GM21515 (cell line): ENCODE data around the gene PRKACB.

Source experiments
- ATAC-seq: cut with Tn5 transposase; IDR thresholded peaks from one replicate; pipeline ENCODE4 v1.9.1; 2021; ENCODE audit not compliant: unreplicated experiment

Gene PRKACB

DNA sequence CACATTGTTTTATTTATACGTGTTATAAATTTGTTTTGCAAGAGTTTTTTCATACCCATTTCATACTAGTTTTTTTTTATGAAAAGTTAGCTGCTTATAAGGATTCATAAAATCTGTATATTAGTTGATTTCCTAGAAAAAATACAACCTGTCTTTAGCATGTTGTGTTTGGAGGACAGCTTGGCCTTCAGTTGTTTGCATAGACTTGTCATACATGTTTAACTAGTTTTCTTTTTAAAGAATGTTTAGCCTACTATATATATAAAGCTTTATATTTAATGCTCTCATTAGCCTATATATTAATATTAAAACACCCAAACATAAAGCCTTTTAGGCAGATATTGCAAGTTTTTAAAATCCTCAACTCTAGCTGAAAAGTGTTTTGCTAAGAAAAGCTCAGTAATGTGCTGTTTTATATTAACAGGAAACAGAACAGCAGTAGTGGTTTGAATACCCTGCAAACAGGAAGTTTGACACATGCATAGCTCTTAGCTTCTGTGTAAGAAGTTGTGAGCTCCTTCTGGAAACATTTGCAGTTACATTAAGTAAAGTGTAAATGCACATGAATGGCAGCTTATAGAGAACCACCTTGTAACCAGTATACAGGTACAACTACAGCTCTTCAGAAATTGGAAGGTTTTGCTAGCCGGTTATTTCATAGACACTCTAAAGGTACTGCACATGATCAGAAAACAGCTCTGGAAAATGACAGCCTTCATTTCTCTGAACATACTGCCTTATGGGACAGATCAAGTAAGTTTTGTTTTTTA is at the start of gene PRKACB:
Gene PRKACB, plus strand, starts transcription at position 476 of the 770 bp plus-strand sequence. Its CDS starts 91 bp downstream, at position 567.
- ATAC-seq: peak; percentile 93

DNA sequence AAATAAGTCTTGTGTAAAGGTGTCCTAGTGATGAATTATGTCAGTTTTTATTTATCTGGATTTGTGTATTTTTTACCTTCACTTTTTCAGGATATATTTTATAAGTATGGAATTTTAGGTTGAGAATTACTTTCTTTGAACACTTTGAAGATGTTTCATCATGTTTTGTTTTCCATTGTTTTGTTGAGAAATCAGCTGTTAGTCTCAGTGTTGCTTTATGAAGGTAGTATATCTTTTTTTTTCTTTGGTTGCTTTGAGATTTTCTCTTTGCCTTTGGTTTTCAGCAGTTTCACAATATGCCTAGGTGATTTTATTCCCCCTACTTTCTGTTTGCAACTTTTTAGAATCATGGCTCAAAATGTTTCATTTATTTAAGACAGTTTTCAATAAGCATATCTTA is 48.8 kb upstream of the PRKACB start:
- ATAC-seq: no peak

DNA sequence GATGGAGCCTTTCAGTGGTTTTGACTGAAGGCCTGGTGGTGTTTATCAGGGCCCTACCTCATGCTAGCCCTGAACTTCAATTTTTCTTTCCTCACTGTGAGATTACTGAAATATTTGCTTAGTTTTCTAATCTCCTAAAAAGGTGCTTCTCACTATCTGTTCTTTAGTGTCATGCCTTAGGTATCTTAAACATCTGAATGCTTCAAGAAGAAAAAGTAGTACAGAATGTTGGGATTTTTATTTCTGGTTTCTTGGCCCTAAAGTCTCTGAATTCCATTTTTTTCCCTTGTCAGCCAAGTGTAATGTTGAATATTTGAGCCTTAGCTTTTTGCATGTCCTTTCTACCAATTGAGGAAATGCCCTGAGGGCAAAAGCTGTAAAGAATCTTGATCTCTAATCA is 47.9 kb upstream of the PRKACB start:
- no peak for ATAC-seq

DNA sequence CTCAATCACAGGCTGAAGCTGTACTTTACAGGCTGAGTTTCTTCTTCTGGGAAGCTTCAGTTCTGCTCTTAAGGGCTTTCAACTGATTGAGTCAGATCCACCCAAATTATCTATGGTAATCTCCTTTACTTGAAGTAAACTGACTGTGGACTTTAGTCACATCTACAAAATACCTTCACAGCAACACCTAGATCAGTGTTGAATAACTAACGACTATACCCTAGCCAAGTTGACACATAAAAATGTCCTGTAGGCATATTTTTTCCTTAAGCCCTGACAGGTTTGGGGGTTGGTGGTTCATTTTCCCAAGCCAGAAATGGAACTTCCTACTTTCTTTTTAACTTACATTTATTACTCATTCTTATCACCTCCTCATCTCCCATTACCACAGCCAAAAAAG is 42.9 kb upstream of the PRKACB start:
- ATAC-seq: no peak

DNA sequence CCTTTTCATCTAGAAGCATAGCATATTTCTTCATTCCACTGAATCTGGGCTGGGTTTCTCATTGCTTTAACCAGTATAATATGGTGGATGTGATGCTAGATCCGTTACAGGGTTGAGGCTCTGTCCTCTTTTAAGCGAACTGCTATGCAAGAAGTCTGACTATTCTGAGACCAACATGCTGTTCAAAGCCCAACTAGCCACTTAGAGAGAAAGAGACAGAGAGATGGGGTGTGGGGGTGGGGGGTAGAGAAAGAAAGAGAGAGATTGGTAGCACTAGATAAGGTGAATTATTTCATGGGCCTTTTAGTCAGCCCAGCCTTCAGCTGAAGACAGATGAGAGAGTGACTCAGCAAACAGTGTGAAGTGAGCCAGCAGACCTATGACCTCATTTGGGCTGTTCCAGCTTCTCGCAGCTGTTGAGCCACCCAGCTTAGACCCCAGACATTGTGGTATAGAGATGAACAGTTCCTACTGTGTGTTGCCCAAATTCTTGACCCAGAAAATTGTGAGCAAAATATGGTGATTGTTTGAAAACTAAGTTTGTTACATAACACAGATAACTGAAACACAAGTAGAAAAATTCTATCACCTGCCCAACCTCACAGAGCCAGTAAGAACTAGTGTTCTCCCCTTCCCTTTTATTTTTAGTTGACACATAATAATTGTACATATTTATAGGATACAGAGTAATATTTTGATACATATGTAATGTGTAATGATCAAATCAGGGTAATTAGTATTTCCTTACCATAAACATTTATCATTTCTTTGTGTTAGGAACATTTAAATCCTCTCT is 40.7 kb upstream of the PRKACB start:
- ATAC-seq: peak; percentile 59

DNA sequence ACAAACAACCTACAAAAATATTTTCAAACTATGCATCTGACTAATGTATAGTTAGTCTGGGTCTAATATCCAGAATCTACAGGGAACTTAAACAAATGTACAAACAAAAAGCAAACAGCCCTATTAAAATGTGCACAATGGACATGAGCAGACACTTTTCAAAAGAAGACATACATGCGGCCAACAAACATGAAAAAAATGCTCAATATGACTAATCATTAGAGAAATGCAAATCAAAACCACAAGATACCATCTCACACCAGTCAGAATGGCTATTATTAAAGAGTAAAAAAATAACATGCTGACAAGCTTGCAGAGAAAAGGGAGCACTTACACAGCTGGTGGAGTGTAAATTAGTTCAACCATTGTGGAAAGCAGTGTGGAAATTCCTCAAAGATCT is 36.5 kb upstream of the PRKACB start:
- ATAC-seq: peak; percentile 59

DNA sequence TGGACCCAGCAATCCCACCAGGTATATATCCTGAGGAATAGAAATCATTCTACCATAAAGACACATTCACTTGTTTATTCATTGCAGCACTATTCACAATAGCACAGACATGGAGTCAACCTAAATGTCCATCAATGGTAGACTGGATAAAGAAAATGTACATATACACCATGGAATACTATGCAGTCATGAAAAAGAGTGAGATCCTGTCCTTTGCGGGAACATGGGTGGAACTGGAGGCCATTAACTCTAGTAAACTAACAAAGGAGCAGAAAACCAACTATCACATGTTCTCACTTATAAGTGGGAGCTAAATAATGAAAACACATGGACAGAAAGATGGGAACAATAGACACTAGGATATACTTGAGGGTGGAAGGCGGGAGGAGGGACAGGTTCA is 36.1 kb upstream of the PRKACB start:
- no peak for ATAC-seq

DNA sequence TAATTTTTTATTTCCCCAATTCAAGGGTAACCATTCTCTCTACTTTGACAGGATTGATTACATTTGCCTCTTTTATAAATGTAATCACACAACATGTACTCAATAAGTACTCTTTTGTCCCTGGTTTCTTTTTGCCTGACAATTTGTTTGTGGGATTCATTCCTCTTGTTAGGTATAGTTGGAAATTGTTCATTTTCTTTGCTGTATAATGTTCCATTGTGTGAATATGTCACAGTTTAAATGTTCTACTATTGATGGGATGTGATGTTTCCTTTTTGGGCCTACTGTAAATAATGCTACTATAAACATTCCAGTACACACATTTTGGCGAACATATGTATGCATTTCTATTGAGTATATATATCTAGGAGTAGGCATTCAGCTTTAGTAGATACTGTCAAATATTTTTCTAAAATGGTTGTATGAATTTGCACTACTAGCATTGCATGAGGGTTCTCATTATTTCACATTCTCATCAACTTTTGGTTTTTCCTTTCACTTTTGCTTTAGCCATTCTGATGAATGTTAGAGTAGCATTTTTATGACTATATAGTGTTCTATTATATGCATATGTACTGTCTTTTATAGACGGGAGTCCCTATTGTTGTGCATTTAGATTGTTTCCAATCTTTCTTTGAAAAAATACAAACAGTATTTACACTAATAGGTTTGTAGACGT is 35.0 kb upstream of the PRKACB start:
- no peak for ATAC-seq

DNA sequence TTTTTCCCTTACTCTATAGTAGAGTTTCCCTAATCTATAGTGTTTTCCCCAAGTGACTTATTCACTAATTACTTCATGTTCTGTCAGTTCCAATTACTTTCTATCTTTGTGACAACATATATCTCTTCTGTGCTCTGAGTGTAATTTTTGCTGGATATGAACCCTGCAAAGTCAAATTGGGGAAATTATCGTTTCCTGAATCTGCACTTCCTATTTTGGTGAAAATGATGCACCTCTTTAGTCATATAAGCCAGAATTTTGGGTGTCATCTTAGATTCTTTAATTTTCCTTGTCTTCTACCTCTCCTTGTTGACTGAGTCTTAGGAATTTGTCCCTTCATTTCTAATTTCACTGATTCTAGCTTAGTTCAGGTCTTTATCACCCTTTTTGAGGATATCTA is 33.4 kb upstream of the PRKACB start:
- no peak for ATAC-seq

DNA sequence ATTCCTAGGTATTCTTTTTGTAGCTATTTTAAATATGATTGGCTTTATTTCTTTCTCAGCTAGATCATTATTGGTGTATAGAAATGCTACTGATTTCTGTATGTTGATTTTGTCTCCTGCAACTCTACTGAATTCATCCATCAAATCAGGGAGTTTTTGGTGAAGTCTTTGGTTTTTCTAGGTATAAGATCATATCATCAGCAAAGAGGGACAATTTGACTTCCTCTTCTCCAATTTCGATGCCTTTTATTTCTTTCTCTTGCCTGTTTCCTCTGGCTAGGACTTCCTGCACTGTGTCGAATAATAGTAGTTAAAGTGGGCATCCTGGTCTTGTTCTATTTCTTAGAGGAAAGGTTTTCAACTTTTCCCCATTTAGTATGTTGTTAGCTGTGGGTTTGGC is 27.5 kb upstream of the PRKACB start:
- ATAC-seq: no peak

DNA sequence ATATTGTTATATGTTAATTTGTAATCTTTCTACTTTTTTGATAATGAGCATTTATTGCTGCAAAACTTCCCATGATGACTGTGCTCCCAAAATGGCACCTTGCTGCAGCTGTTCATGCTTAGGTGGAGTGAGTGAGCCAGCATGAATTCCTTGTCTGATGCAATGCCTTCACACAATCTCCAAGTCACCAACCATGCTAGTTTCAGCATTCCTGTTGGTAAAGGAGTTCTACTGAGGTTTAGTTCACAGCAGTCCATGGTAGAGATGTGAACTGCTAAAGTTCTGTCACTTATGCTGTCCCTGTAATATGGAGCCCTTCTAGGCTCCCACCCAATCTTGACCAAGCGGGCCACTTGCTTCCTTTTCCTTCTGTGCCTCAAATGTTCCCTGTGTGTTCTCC is 26.2 kb upstream of the PRKACB start:
- ATAC-seq: no peak

DNA sequence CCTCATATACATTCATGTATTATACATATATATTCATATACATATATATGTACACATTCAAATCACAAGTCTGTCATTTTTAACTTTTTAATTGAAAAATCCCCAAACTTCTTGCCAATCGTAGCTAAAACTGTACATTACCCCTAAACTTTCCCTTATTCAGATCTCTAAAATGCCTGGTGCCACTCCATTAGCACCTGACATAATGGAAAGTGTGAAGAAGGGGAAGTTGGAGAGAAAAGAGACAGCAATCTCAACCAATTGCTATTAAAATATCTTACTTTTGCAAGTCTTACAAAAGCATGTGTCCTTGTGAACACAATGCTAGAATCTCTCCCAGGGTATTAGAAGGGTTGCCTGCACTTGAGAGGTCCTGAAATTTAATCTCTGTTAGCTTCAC is 22.7 kb upstream of the PRKACB start:
- ATAC-seq: no peak

DNA sequence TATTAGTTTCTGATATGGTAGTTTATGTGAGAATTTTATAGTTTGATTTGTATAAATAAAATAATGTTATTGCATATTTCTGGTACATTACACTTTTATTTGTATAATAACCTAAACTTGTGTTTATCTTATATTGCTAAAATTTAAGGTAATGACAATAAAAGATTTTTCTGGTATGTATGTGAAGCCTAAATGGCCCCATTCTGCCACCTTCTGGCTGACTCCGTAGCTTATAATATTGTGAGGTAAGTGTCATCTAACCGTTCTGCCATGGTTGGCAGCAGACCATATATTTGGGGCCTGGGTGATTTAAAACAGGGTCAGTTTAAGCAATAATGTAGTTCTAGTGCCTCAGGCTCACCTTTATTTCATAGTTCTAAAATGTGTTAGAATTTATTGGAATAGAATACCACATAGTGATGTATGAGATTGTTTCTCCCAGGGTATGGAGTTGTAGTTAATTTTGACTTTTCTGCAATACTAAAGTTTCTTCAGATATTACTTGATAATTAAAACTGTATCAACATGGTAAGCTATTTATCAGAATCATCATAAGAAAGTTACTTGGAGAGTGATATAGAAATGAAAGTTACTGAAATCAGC is 21.2 kb upstream of the PRKACB start:
- peak; percentile 52 for ATAC-seq

DNA sequence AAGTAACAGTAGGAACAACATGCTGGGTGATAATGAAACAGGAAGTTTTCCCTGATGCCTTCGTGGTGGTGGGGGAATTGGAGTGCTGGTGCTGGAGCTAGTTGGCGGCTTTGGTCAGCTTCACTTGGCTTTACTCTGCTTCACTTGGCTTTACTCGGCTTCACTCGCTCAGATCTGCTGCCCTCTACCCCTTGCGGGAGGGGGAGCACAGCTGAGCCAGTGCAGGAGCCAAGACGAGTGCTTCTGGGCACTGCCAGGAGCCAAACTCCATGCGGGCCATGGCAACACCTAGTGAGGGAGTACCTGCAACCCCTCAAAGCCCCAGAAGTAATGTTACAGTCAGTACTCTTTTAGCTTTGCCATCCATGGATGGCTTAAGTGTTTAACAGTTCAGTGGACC is 10.6 kb upstream of the PRKACB start:
- no peak for ATAC-seq

DNA sequence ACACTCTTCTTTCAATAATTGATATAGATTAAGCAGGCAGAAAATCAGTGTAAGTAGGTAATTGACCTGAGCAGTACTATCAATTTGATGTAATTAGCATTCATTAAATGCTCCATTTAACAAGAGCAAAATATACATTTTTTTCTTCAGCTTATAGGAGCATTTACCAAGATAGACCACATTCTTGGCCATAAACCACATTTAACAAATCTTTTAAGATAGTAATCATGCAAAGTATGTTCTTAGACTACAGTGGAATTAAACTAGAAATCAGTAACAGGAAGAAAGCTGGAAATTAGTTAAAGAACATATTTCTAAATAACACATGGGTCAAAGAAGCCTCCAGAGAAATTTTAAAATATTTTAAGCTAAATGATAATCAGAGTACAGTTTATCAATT is 8.7 kb upstream of the PRKACB start:
- ATAC-seq: no peak

DNA sequence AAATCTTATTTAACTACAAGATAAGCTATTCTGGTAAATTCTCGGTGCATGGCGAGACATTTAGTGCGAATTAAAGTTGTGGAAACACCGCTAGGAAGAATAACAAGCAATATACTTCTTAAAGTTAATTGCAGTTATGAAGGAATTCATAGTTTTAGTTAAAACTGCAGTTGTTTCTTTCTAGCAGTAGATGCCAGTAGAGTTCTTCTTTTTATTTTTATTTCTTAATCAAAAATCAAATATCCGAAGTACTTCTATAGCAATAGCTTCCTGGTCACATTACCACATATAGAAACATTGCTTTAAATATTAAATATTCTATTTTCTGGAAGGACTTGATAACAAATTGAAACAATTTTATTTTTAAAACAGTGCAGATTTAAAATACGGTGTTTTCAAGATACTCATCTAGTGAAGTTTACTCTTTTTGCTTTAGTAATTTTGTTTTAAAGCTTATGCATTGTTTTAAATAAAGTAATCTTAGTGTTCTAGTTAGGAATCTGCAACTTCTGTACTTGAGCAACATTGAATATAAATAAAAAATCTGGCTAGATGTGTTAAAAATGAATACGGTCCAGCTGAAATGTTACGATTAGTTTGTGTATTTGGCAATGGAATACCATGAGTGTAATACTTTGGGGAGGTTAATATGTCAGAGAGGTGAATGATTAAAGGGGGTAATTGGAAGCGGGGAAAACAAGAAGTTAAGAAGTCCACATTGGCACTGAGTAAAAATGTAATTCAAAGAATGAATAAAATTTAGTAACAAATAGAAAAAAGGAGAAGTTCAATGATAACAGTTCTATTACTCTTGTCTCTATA is 2.7 kb upstream of the PRKACB start:
- ATAC-seq: no peak

DNA sequence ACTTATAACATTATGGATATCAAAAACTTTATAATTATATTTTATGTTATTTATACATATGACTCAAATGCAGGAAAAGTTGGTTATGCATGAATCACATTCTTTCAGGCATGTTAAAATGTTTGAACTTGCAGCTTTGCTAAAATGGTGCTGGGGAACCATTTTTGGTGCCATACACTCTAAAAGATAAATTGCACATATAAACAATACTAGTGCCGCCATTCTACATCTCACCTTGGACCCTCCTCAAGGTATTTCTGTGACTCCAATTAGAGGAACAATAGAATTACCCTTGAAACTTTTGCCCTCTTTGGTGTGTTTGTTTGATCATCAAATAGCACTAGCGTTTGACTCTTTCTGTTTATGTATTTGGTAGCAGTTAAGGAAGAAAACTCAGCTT is 997 bp downstream of the PRKACB start:
- ATAC-seq: no peak

DNA sequence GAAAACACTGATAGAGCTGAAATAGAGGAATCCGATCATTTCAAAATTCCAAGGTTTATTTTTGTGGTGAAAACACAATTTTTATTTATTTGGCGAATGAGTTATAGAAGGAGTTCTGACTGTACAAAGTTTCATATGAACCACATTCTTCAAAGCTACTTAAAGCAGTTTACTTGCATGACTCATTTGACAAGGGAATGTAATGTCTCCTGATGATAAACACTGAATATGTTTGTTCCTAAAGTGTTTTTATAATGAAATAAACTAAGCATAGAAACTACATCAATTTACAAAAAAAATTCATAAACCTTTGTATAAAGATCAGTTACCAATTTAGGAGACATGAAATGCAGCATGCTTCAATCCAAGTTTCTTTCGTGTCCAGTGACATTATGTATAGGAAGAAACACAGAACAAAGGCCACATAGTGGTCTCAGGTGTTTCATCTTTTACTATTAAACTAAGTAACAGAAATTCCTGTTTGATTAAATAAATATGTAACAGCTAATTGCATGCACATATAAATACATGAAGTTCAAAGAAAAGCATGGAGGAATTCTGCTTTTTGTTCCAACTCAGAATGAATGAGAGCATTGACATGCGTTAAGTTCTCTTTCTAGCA is 2.5 kb downstream of the PRKACB start:
- ATAC-seq: no peak

DNA sequence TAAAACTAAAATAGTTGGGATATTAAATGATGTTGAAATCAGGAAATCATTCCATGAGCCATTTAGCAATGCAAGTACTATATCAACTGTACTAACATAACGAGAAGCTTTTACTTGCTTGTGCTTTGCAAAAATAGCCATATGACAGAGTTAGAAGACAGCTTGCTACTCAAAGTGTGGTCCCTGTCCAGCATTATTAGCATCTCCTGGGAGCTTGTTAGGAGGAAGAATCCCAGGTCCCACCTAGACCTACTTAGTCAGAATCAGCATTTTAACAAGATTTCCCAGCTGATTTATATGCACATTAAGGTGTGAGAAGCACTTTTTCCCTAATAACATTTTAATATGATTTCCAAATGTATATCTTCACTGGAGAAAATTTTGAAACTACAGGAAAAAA is 4.7 kb downstream of the PRKACB start:
- ATAC-seq: no peak

DNA sequence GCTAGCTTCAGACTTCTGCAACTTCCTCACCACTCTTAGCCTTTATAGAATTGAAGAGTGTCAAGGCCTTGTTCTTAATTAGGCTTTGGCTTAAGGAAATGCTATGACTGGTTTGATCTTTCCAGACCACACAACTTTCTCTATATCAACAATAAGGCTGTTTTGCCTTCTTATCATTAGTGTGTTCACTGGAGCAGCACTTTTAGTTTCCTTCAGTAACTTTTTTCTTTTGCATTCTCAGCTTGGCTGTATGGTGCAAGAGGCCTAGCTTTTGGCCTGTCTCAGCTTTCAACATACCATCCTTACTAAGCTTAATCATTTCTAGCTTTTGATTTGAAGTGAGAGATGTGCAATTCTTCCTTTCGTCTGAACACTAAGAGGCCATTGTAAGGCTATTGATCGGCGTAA is 8.6 kb downstream of the PRKACB start:
- peak; percentile 81 for ATAC-seq
